Stimulated activated CD8-positive, alpha-beta memory T cell treated with anti-CD3 and anti-CD28 coated beads, Interleukin-4, amount 100 ng/mL, for 4 hours (primary cell): ENCODE results near the gene SPOCK1.

Experiments used
- DNase-seq, 2 donors: peaks; one replicate each; pipeline ENCODE4 v3.0.0-alpha.2; 2020; ENCODE audit warnings: low read depth in 2 of 2, low spot score in 1 of 2

Gene SPOCK1

GRCh38 chr5:137122558-137122957, 376.6 kb downstream of the SPOCK1 start:
- no peak for DNase-seq

GRCh38 chr5:137122075-137122474, 377.1 kb downstream of the SPOCK1 start:
- DNase-seq = no peak

- no peak for DNase-seq
Observed at GRCh38 chr5:137119321-137119720, 379.8 kb downstream of the SPOCK1 start.

GRCh38 chr5:137118629-137119028, 380.5 kb downstream of the SPOCK1 start:
- DNase-seq = no peak

- no peak for DNase-seq
Observed at GRCh38 chr5:137115152-137115551, 384.0 kb downstream of the SPOCK1 start.

GRCh38 chr5:137114529-137114928, 384.6 kb downstream of the SPOCK1 start:
- DNase-seq = no peak

GRCh38 chr5:137113939-137114338, 385.2 kb downstream of the SPOCK1 start:
- no peak for DNase-seq

GRCh38 chr5:137113161-137113560, 386.0 kb downstream of the SPOCK1 start:
- no peak for DNase-seq

- no peak for DNase-seq
Observed at GRCh38 chr5:137105351-137106035, 393.6 kb downstream of the SPOCK1 start.

GRCh38 chr5:137101544-137101943, 397.6 kb downstream of the SPOCK1 start:
- DNase-seq = no peak

- DNase-seq = no peak
Observed at GRCh38 chr5:137099651-137100050, 399.5 kb downstream of the SPOCK1 start.

- no peak for DNase-seq
Observed at GRCh38 chr5:137098663-137099062, 400.5 kb downstream of the SPOCK1 start.

- no peak for DNase-seq
Observed at GRCh38 chr5:137098238-137098637, 400.9 kb downstream of the SPOCK1 start.

- no peak for DNase-seq
Observed at GRCh38 chr5:137097203-137097602, 401.9 kb downstream of the SPOCK1 start.

GRCh38 chr5:137096149-137097103, 402.7 kb downstream of the SPOCK1 start:
- no peak for DNase-seq

- DNase-seq = no peak
Observed at GRCh38 chr5:137095597-137095996, 403.5 kb downstream of the SPOCK1 start.

GRCh38 chr5:137092831-137093230, 406.3 kb downstream of the SPOCK1 start:
- no peak for DNase-seq

- no peak for DNase-seq
Observed at GRCh38 chr5:137091472-137091871, 407.7 kb downstream of the SPOCK1 start.

- DNase-seq = no peak
Observed at GRCh38 chr5:137090721-137091120, 408.4 kb downstream of the SPOCK1 start.

- DNase-seq = no peak
Observed at GRCh38 chr5:137090151-137090550, 409.0 kb downstream of the SPOCK1 start.

- no peak for DNase-seq
Observed at GRCh38 chr5:137088175-137088574, 411.0 kb downstream of the SPOCK1 start.

- no peak for DNase-seq
Observed at GRCh38 chr5:137086342-137086741, 412.8 kb downstream of the SPOCK1 start.
